Activated T-cell treated with anti-CD3 and anti-CD28 coated beads, Interleukin-2, amount 50 U/mL, for 24 hours (primary cell): ENCODE data around the gene SMIM38.

Experiments
- DNase-seq: peaks from one replicate; pipeline ENCODE4 v3.0.0-alpha.2; 2020
- H3K27ac Mint-ChIP-seq: 2 replicates; pipeline ENCODE4 v1.8.0; 2020; ENCODE audit warnings: mild to moderate bottlenecking, mixed read lengths
- H3K27me3 Mint-ChIP-seq: 2 replicates; pipeline ENCODE4 v1.8.0; 2020; ENCODE audit warnings: mixed read lengths
- H3K36me3 Mint-ChIP-seq: 2 replicates; pipeline ENCODE4 v1.8.0; 2020; ENCODE audit warnings: low read depth, mixed read lengths
- H3K4me1 Mint-ChIP-seq: 2 replicates; pipeline ENCODE4 v1.8.0; 2020; ENCODE audit warnings: low read depth, mixed read lengths
- H3K4me3 Mint-ChIP-seq: 2 replicates; pipeline ENCODE4 v1.8.0; 2020; ENCODE audit warnings: mild to moderate bottlenecking, moderate library complexity, mixed read lengths
- H3K9me3 Mint-ChIP-seq: 2 replicates; pipeline ENCODE4 v1.8.0; 2020; ENCODE audit warnings: mixed read lengths

The SMIM38 gene

GRCh38 chr11:69154938-69155301 lies 815 bp upstream of the SMIM38 start:
- H3K36me3 Mint-ChIP-seq = no peaks in the 10 kb centered on the region
- no peaks in the 10 kb centered on the region for H3K9me3 Mint-ChIP-seq
- peaks cover 10% of the 10 kb centered on the region for H3K4me1 Mint-ChIP-seq
- DNase-seq = no peak
- H3K27ac Mint-ChIP-seq = no peak overlapping the region
- peaks cover 25% of the 10 kb centered on the region for H3K27me3 Mint-ChIP-seq
- no peak overlapping the region for H3K4me3 Mint-ChIP-seq

- H3K27ac Mint-ChIP-seq = no peak overlapping the region
- H3K36me3 Mint-ChIP-seq = no peaks in the 10 kb centered on the region
- DNase-seq = no peak
- H3K9me3 Mint-ChIP-seq = no peaks in the 10 kb centered on the region
- H3K27me3 Mint-ChIP-seq = peaks cover 23% of the 10 kb centered on the region
- H3K4me1 Mint-ChIP-seq = peaks cover 10% of the 10 kb centered on the region
- H3K4me3 Mint-ChIP-seq = no peak overlapping the region
Measured at GRCh38 chr11:69156235-69156639, 502 bp downstream of the SMIM38 start.

GRCh38 chr11:69156673-69157155 lies 979 bp downstream of the SMIM38 start:
- Mint-ChIP-seq H3K4me3 (no peak overlapping the region), H3K4me1 (peaks cover 10% of the 10 kb centered on the region), H3K27ac (no peak overlapping the region), H3K36me3 (no peaks in the 10 kb centered on the region), H3K27me3 (peaks cover 23% of the 10 kb centered on the region), H3K9me3 (no peaks in the 10 kb centered on the region)
- no peak for DNase-seq

- DNase-seq = no peak
- Mint-ChIP-seq H3K27ac (no peak overlapping the region), H3K27me3 (peaks cover 23% of the 10 kb centered on the region), H3K4me3 (no peak overlapping the region), H3K4me1 (peaks cover 10% of the 10 kb centered on the region), H3K36me3 (no peaks in the 10 kb centered on the region), H3K9me3 (no peaks in the 10 kb centered on the region)
Measured at GRCh38 chr11:69157156-69157821, 1.6 kb downstream of the SMIM38 start.

- no peaks in the 10 kb centered on the region for H3K36me3 Mint-ChIP-seq
- H3K27ac Mint-ChIP-seq = no peak overlapping the region
- no peak overlapping the region for H3K4me3 Mint-ChIP-seq
- H3K27me3 Mint-ChIP-seq = peaks cover 26% of the 10 kb centered on the region
- H3K9me3 Mint-ChIP-seq = peaks cover 5% of the 10 kb centered on the region
- H3K4me1 Mint-ChIP-seq = peaks cover 10% of the 10 kb centered on the region
- DNase-seq = no peak
Measured at GRCh38 chr11:69157822-69158231, 2.1 kb downstream of the SMIM38 start.

- Mint-ChIP-seq H3K27ac (no peak overlapping the region), H3K4me3 (no peak overlapping the region), H3K4me1 (peaks cover 10% of the 10 kb centered on the region), H3K9me3 (peaks cover 10% of the 10 kb centered on the region), H3K27me3 (peaks cover 27% of the 10 kb centered on the region), H3K36me3 (no peaks in the 10 kb centered on the region)
- peak; percentile 22 for DNase-seq
Measured at GRCh38 chr11:69158301-69159149, 2.8 kb downstream of the SMIM38 start.

- Mint-ChIP-seq H3K9me3 (peaks cover 14% of the 10 kb centered on the region), H3K27ac (no peak overlapping the region), H3K4me3 (no peak overlapping the region), H3K4me1 (peaks cover 10% of the 10 kb centered on the region), H3K36me3 (no peaks in the 10 kb centered on the region), H3K27me3 (peaks cover 27% of the 10 kb centered on the region)
- DNase-seq = peak; percentile 12
Measured at GRCh38 chr11:69159150-69159852, 3.6 kb downstream of the SMIM38 start.

- Mint-ChIP-seq H3K27ac (no peak overlapping the region), H3K36me3 (no peaks in the 10 kb centered on the region), H3K4me3 (no peak overlapping the region), H3K4me1 (peaks cover 13% of the 10 kb centered on the region), H3K9me3 (peaks cover 14% of the 10 kb centered on the region), H3K27me3 (peaks cover 32% of the 10 kb centered on the region)
- no peak for DNase-seq
Measured at GRCh38 chr11:69160296-69161116, 4.8 kb downstream of the SMIM38 start.

- DNase-seq = no peak
- H3K9me3 Mint-ChIP-seq = peaks cover 14% of the 10 kb centered on the region
- H3K4me1 Mint-ChIP-seq = peaks cover 12% of the 10 kb centered on the region
- H3K36me3 Mint-ChIP-seq = no peaks in the 10 kb centered on the region
- H3K27me3 Mint-ChIP-seq = peaks cover 28% of the 10 kb centered on the region
- no peak overlapping the region for H3K27ac Mint-ChIP-seq
- no peak overlapping the region for H3K4me3 Mint-ChIP-seq
Measured at GRCh38 chr11:69161117-69161407, 5.3 kb downstream of the SMIM38 start.

- Mint-ChIP-seq H3K36me3 (no peaks in the 10 kb centered on the region), H3K4me3 (no peak overlapping the region), H3K27ac (no peak overlapping the region), H3K4me1 (peaks cover 21% of the 10 kb centered on the region), H3K27me3 (peaks cover 25% of the 10 kb centered on the region), H3K9me3 (peaks cover 14% of the 10 kb centered on the region)
- no peak for DNase-seq
Measured at GRCh38 chr11:69162505-69162904, 6.8 kb downstream of the SMIM38 start.

GRCh38 chr11:69163842-69164241 lies 8.1 kb downstream of the SMIM38 start:
- H3K9me3 Mint-ChIP-seq = peaks cover 14% of the 10 kb centered on the region
- peaks cover 18% of the 10 kb centered on the region for H3K27me3 Mint-ChIP-seq
- H3K4me3 Mint-ChIP-seq = no peak overlapping the region
- peaks cover 24% of the 10 kb centered on the region for H3K4me1 Mint-ChIP-seq
- no peak overlapping the region for H3K27ac Mint-ChIP-seq
- no peaks in the 10 kb centered on the region for H3K36me3 Mint-ChIP-seq
- no peak for DNase-seq

- peaks cover 18% of the 10 kb centered on the region for H3K9me3 Mint-ChIP-seq
- H3K36me3 Mint-ChIP-seq = no peaks in the 10 kb centered on the region
- peaks cover 24% of the 10 kb centered on the region for H3K4me1 Mint-ChIP-seq
- no peak overlapping the region for H3K27ac Mint-ChIP-seq
- peaks cover 16% of the 10 kb centered on the region for H3K27me3 Mint-ChIP-seq
- no peak for DNase-seq
- H3K4me3 Mint-ChIP-seq = no peak overlapping the region
Measured at GRCh38 chr11:69164824-69165223, 9.1 kb downstream of the SMIM38 start.

- no peak overlapping the region for H3K27ac Mint-ChIP-seq
- no peak for DNase-seq
- H3K9me3 Mint-ChIP-seq = peaks cover 18% of the 10 kb centered on the region
- no peak overlapping the region for H3K4me3 Mint-ChIP-seq
- peaks cover 16% of the 10 kb centered on the region for H3K27me3 Mint-ChIP-seq
- peaks cover 24% of the 10 kb centered on the region for H3K4me1 Mint-ChIP-seq
- no peaks in the 10 kb centered on the region for H3K36me3 Mint-ChIP-seq
Measured at GRCh38 chr11:69165775-69166174, 10.0 kb downstream of the SMIM38 start.
